Measurements from ENCODE around the gene DROSHA.

- TF ChIP-seq CTCF (IDR thresholded peaks at IDR 0.05) (no peak), POLR2A (IDR thresholded peaks at IDR 0.05) (no peak)
Measured at GRCh38 chr5:31372124-31372523, 159.8 kb downstream of the DROSHA start.
